ENCODE results near the gene APOL4.
"Not testable (repeated sequence)": the region's sequence is repeated elsewhere in the genome, so short reads cannot be mapped to it uniquely, and the experiment has no call there.

APOL4 gene

GRCh38 chr22:36160499-36160942 is 41.1 kb downstream of the APOL4 start, which contains the start of gene APOL3:
APOL3 (minus strand) TSS chr22:36160755; CDS start chr22:36149055, 11,700 bp downstream.
- Histone ChIP-seq H3K27me3 (ENCODE audit: control insufficient read depth, insufficient read depth, low read length) (peaks cover 31% of the 10 kb centered on the region), H3K9ac (ENCODE audit: low read depth, low read length) (no peak within 1 kb of the TSS), H3K4me3 (ENCODE audit: low read length) (no peak within 1 kb of the TSS), H3K9me3 (replicated peaks; ENCODE audit: low read length) (no peaks in the 10 kb centered on the region), H3K36me3 (ENCODE audit: insufficient read depth, low read length) (no peaks in the 10 kb centered on the region), H3K4me1 (ENCODE audit: control insufficient read depth, insufficient read depth, low read length) (peaks cover 20% of the 10 kb centered on the region), H3K4me2 (ENCODE audit: low read length) (peak within 1 kb of the TSS; percentile 31)

- no peaks in the 10 kb centered on the region for H3K27me3 ChIP-seq (ENCODE audit: control insufficient read depth, insufficient read depth, low read length)
- H3K9me3 ChIP-seq (replicated peaks; ENCODE audit: low read length): no peaks in the 10 kb centered on the region
- H3K4me3 ChIP-seq (ENCODE audit: low read length): peak overlapping the region; percentile 66
- H3K4me1 ChIP-seq (ENCODE audit: control insufficient read depth, insufficient read depth, low read length): peaks cover 21% of the 10 kb centered on the region
- H3K36me3 ChIP-seq (ENCODE audit: insufficient read depth, low read length): no peaks in the 10 kb centered on the region
- H3K4me2 ChIP-seq (ENCODE audit: low read length): peak overlapping the region; percentile 86
- peak overlapping the region; percentile 83 for H3K9ac ChIP-seq (ENCODE audit: low read depth, low read length)
Measured at GRCh38 chr22:36156515-36157419, 44.8 kb downstream of the APOL4 start.

- no peaks in the 10 kb centered on the region for H3K36me3 ChIP-seq (ENCODE audit: insufficient read depth, low read length)
- peaks cover 21% of the 10 kb centered on the region for H3K4me1 ChIP-seq (ENCODE audit: control insufficient read depth, insufficient read depth, low read length)
- peak overlapping the region; percentile 66 for H3K4me3 ChIP-seq (ENCODE audit: low read length)
- H3K9me3 ChIP-seq (replicated peaks; ENCODE audit: low read length): no peaks in the 10 kb centered on the region
- H3K27me3 ChIP-seq (ENCODE audit: control insufficient read depth, insufficient read depth, low read length): no peaks in the 10 kb centered on the region
- peak overlapping the region; percentile 83 for H3K9ac ChIP-seq (ENCODE audit: low read depth, low read length)
- peak overlapping the region; percentile 86 for H3K4me2 ChIP-seq (ENCODE audit: low read length)
Measured at GRCh38 chr22:36156119-36156514, 45.5 kb downstream of the APOL4 start.

GRCh38 chr22:36155702-36156101 is 45.9 kb downstream of the APOL4 start:
- H3K4me2 ChIP-seq (ENCODE audit: low read length): no peak overlapping the region
- no peaks in the 10 kb centered on the region for H3K9me3 ChIP-seq (replicated peaks; ENCODE audit: low read length)
- no peaks in the 10 kb centered on the region for H3K36me3 ChIP-seq (ENCODE audit: insufficient read depth, low read length)
- no peak overlapping the region for H3K4me3 ChIP-seq (ENCODE audit: low read length)
- no peaks in the 10 kb centered on the region for H3K27me3 ChIP-seq (ENCODE audit: control insufficient read depth, insufficient read depth, low read length)
- peaks cover 24% of the 10 kb centered on the region for H3K4me1 ChIP-seq (ENCODE audit: control insufficient read depth, insufficient read depth, low read length)
- peak overlapping the region; percentile 83 for H3K9ac ChIP-seq (ENCODE audit: low read depth, low read length)

GRCh38 chr22:36154423-36154945 is 47.1 kb downstream of the APOL4 start:
- Histone ChIP-seq H3K4me1 (ENCODE audit: control insufficient read depth, insufficient read depth, low read length) (peaks cover 29% of the 10 kb centered on the region), H3K27me3 (ENCODE audit: control insufficient read depth, insufficient read depth, low read length) (no peaks in the 10 kb centered on the region), H3K36me3 (ENCODE audit: insufficient read depth, low read length) (no peaks in the 10 kb centered on the region), H3K9me3 (replicated peaks; ENCODE audit: low read length) (no peaks in the 10 kb centered on the region), H3K9ac (ENCODE audit: low read depth, low read length) (no peak overlapping the region), H3K4me3 (ENCODE audit: low read length) (no peak overlapping the region), H3K4me2 (ENCODE audit: low read length) (no peak overlapping the region)

- Histone ChIP-seq H3K36me3 (ENCODE audit: insufficient read depth, low read length) (no peaks in the 10 kb centered on the region), H3K27me3 (ENCODE audit: control insufficient read depth, insufficient read depth, low read length) (no peaks in the 10 kb centered on the region), H3K4me2 (ENCODE audit: low read length) (no peak overlapping the region), H3K9ac (ENCODE audit: low read depth, low read length) (no peak overlapping the region), H3K9me3 (replicated peaks; ENCODE audit: low read length) (no peaks in the 10 kb centered on the region), H3K4me3 (ENCODE audit: low read length) (no peak overlapping the region), H3K4me1 (ENCODE audit: control insufficient read depth, insufficient read depth, low read length) (peaks cover 32% of the 10 kb centered on the region)
Measured at GRCh38 chr22:36153501-36154422, 47.8 kb downstream of the APOL4 start.

GRCh38 chr22:36152821-36153220 is 48.8 kb downstream of the APOL4 start:
- H3K9me3 ChIP-seq (replicated peaks; ENCODE audit: low read length); H3K36me3 ChIP-seq (ENCODE audit: insufficient read depth, low read length); H3K4me2 ChIP-seq (ENCODE audit: low read length); H3K4me3 ChIP-seq (ENCODE audit: low read length); H3K27me3 ChIP-seq (ENCODE audit: control insufficient read depth, insufficient read depth, low read length); H3K9ac ChIP-seq (ENCODE audit: low read depth, low read length): not testable (repeated sequence)
- H3K4me1 ChIP-seq (ENCODE audit: control insufficient read depth, insufficient read depth, low read length): peaks cover 32% of the 10 kb centered on the region

- no peak overlapping the region for H3K4me2 ChIP-seq (ENCODE audit: low read length)
- H3K4me3 ChIP-seq (ENCODE audit: low read length): no peak overlapping the region
- no peaks in the 10 kb centered on the region for H3K36me3 ChIP-seq (ENCODE audit: insufficient read depth, low read length)
- H3K4me1 ChIP-seq (ENCODE audit: control insufficient read depth, insufficient read depth, low read length): peaks cover 27% of the 10 kb centered on the region
- H3K9me3 ChIP-seq (replicated peaks; ENCODE audit: low read length): no peaks in the 10 kb centered on the region
- H3K27me3 ChIP-seq (ENCODE audit: control insufficient read depth, insufficient read depth, low read length): no peaks in the 10 kb centered on the region
- H3K9ac ChIP-seq (ENCODE audit: low read depth, low read length): no peak overlapping the region
Measured at GRCh38 chr22:36152088-36152487, 49.5 kb downstream of the APOL4 start.

GRCh38 chr22:36151006-36151595 is 50.5 kb downstream of the APOL4 start:
- H3K27me3 ChIP-seq (ENCODE audit: control insufficient read depth, insufficient read depth, low read length): no peaks in the 10 kb centered on the region
- peaks cover 19% of the 10 kb centered on the region for H3K4me1 ChIP-seq (ENCODE audit: control insufficient read depth, insufficient read depth, low read length)
- H3K36me3 ChIP-seq (ENCODE audit: insufficient read depth, low read length): no peaks in the 10 kb centered on the region
- H3K9ac ChIP-seq (ENCODE audit: low read depth, low read length): no peak overlapping the region
- H3K4me3 ChIP-seq (ENCODE audit: low read length): no peak overlapping the region
- peak overlapping the region; percentile 40 for H3K4me2 ChIP-seq (ENCODE audit: low read length)
- no peaks in the 10 kb centered on the region for H3K9me3 ChIP-seq (replicated peaks; ENCODE audit: low read length)

GRCh38 chr22:36149441-36149840 is 52.2 kb downstream of the APOL4 start:
- Histone ChIP-seq H3K9ac (ENCODE audit: low read depth, low read length) (no peak overlapping the region), H3K4me3 (ENCODE audit: low read length) (no peak overlapping the region), H3K4me1 (ENCODE audit: control insufficient read depth, insufficient read depth, low read length) (peaks cover 22% of the 10 kb centered on the region), H3K9me3 (replicated peaks; ENCODE audit: low read length) (no peaks in the 10 kb centered on the region), H3K27me3 (ENCODE audit: control insufficient read depth, insufficient read depth, low read length) (no peaks in the 10 kb centered on the region), H3K36me3 (ENCODE audit: insufficient read depth, low read length) (no peaks in the 10 kb centered on the region), H3K4me2 (ENCODE audit: low read length) (no peak overlapping the region)

- Histone ChIP-seq H3K9ac (ENCODE audit: low read depth, low read length) (no peak overlapping the region), H3K4me3 (ENCODE audit: low read length) (no peak overlapping the region), H3K4me2 (ENCODE audit: low read length) (no peak overlapping the region), H3K9me3 (replicated peaks; ENCODE audit: low read length) (no peaks in the 10 kb centered on the region), H3K36me3 (ENCODE audit: insufficient read depth, low read length) (no peaks in the 10 kb centered on the region), H3K4me1 (ENCODE audit: control insufficient read depth, insufficient read depth, low read length) (peaks cover 22% of the 10 kb centered on the region), H3K27me3 (ENCODE audit: control insufficient read depth, insufficient read depth, low read length) (peaks cover 2% of the 10 kb centered on the region)
Measured at GRCh38 chr22:36148411-36148810, 53.2 kb downstream of the APOL4 start.
